Pancreas (tissue), 10 donors: ENCODE data around the gene MYO1F. TPM values are rescaled to one million over a fixed set of nuclear protein-coding genes. Genes with fewer than 3 reads are reported as not detected.

Experiments
- ATAC-seq, 4 donors: fragments of 200-7000 bp; cut with Tn5 transposase; one replicate each; pipeline versions ENCODE4 v1.8.0 to v1.9.1; 2020; ENCODE audit warnings: mild to moderate bottlenecking in 4 of 4, moderate library complexity in 4 of 4
- DNase-seq, 6 donors: peaks; one replicate each; pipeline ENCODE4 v3.0.0-alpha.2; 2020
- FAIRE-seq: peaks from 2 replicates; lab custom pipeline; 2012; peaks lifted over from hg19 to GRCh38; lab: Jason Lieb, UNC
- H3K27ac ChIP-seq, 4 donors: fragments of 200-600 bp; sonication (generic); 1 replicate in 3 of 4; 2 replicates in 1 of 4; pipeline versions ENCODE4 v1.5.0 to v1.8.0; 2020
- H3K27me3 ChIP-seq, 4 donors: fragments of 200-600 bp; one replicate each; pipeline ENCODE4 v1.8.0; 2021
- H3K36me3 ChIP-seq, 3 donors: fragments of 200-600 bp; sonication (generic) in 1 of 3; one replicate each; pipeline versions ENCODE4 v1.5.0 to v1.8.0; 2020 to 2021
- H3K4me1 ChIP-seq, 3 donors: fragments of 200-600 bp; one replicate each; pipeline ENCODE4 v1.8.0; 2021
- H3K4me3 ChIP-seq, 4 donors: fragments of 200-600 bp; sonication (generic) in 2 of 4; one replicate each; pipeline versions ENCODE4 v1.5.0 to v1.8.0; 2020 to 2021
- H3K9me3 ChIP-seq, 4 donors: fragments of 200-600 bp; one replicate each; pipeline ENCODE4 v1.8.0; 2021
- CTCF ChIP-seq, 4 donors: fragments of 200-600 bp; sonication (generic) in 3 of 4; IDR thresholded peaks; one replicate each; pipeline versions ENCODE4 v1.5.0 to v1.8.0; 2021; ENCODE audit warnings: antibody characterized with exemption in 4 of 4
- WGBS, 2 donors: extraction: QIAGEN DNeasy Blood & Tissue Kit; methylation state at CpG; one replicate each; pipeline ENCODE4 v1.1.7; 2013; 5-methylcytosine and 5-hydroxymethylcytosine counted together
- intact Hi-C, 3 donors: fragments of 100-400 bp; cut with DNase I; formaldehyde crosslinking; loops; one replicate each; pipeline versions ENCODE4 v1.11.1 to v1.14.2; 2022
- polyA plus RNA-seq, 2 donors: library from polyadenylated mRNA; stranded (reverse); fragments of 200-250 nt; gene quantifications; one replicate each; pipeline ENCODE4 v1.2.3, GENCODE V29; 2013
- total RNA-seq, 6 donors: library from RNA; stranded (reverse); fragmentation: NEBNext Ultra II Directional in 4 of 6; extraction: Animal tissue kit (Norgen Biotek cat#: 25700) in 4 of 6; gene quantifications; one replicate each; pipeline versions ENCODE4 v1.2.1 to v1.2.4, GENCODE V29; 2021 to 2023
- donor health status: healthy with polysubstance abuse.
- donor health status: DM: no; HTN: no; CAD: no; lungs with moderate emphysema.
- donor health status: DM: no; HTN: no; CAD: no.
- donor health status: control.
- donor health status: control.
- donor health status: Bipolar disorder and iron deficiency.
- donor health status: DM: yes; HTN: yes; CAD: no.
- donor health status: DM: no; HTN: no; CAD: no.
- donor health status: DM: no; HTN: no; CAD: no.
- donor health status: DM: yes; HTN: yes; CAD: no.

MYO1F gene
- total and polyA plus RNA-seq, 8 donors: 1.2 to 21.3 (median 4.8) TPM

- peaks cover 0 to 9% (median 0%) of the 10 kb centered on the region in 3 donors for H3K4me1 ChIP-seq
- no peaks in the 10 kb centered on the region for H3K36me3 ChIP-seq
- no peak overlapping the region for H3K27ac ChIP-seq
- H3K4me3 ChIP-seq: no peak overlapping the region
- ATAC-seq: no peak
- no peak for TF ChIP-seq CTCF (IDR thresholded peaks at IDR 0.05)
- H3K9me3 ChIP-seq: no peaks in the 10 kb centered on the region
- DNase-seq: no peak
- intact Hi-C loops: no loop called here
- 78 to 96% methylated on average over 2 of the region's 2 CpGs for WGBS, 2 donors
- no peaks in the 10 kb centered on the region for H3K27me3 ChIP-seq
- no peak for FAIRE-seq
These were observed 16.7 kb upstream of the MYO1F start for GRCh38 chr19:8593931-8594330.

- WGBS, 2 donors: 3 to 4% methylated on average over 45 to 55 of the region's 55 CpGs
- FAIRE-seq (no peak), ATAC-seq (peak; percentile 72 to 90 (median 86)), DNase-seq (peak; percentile 66 to 92 (median 86))
- intact Hi-C loops: no loop called here
- no peak for TF ChIP-seq CTCF (IDR thresholded peaks at IDR 0.05)
- Histone ChIP-seq H3K27ac (peak overlapping the region in 3 of 4 donors; percentile 16 to 18 (median 17)), H3K4me1 (peaks cover 0 to 9% (median 0%) of the 10 kb centered on the region in 3 donors), H3K36me3 (no peaks in the 10 kb centered on the region), H3K9me3 (no peaks in the 10 kb centered on the region), H3K27me3 (no peaks in the 10 kb centered on the region), H3K4me3 (peak overlapping the region in 2 of 4 donors; percentile 1 to 24)
These were observed 15.2 kb upstream of the MYO1F start for GRCh38 chr19:8592231-8593009.

DNA sequence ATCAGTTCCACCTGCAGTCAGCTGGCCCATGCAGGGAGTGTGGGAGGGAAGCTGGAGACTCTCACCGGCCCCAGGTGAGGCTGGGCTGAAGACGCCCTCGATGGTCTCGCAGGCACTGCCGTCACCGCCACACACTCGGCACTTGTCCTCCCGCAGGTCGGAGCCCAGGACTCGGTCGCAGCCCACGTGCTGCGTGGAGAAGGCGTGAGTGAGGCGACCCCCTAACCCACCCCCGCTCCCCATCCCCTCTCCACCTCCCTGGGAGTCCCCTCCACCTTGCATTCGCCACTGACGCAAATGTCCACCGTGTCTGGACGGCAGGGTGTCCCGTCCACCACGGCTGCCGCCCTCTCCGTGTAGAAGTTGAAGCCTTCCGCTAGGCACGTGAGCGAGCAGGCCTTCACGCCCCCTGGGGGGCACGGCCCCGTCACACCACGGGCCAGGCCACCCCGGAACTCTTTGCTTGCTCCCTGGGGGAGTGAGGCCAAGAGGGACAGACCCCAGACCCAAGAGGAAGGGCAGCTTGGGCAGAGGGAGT, 12.0 kb upstream of the MYO1F start:
- 65 to 78% methylated on average over 32 of the region's 32 CpGs for WGBS, 2 donors
- no peak for FAIRE-seq
- intact Hi-C loops: loop anchor here in 1 of 3 donors (10.0 kb wide), 1 partner anchor 234 kb away; no protein-coding TSS in a partner anchor

DNA sequence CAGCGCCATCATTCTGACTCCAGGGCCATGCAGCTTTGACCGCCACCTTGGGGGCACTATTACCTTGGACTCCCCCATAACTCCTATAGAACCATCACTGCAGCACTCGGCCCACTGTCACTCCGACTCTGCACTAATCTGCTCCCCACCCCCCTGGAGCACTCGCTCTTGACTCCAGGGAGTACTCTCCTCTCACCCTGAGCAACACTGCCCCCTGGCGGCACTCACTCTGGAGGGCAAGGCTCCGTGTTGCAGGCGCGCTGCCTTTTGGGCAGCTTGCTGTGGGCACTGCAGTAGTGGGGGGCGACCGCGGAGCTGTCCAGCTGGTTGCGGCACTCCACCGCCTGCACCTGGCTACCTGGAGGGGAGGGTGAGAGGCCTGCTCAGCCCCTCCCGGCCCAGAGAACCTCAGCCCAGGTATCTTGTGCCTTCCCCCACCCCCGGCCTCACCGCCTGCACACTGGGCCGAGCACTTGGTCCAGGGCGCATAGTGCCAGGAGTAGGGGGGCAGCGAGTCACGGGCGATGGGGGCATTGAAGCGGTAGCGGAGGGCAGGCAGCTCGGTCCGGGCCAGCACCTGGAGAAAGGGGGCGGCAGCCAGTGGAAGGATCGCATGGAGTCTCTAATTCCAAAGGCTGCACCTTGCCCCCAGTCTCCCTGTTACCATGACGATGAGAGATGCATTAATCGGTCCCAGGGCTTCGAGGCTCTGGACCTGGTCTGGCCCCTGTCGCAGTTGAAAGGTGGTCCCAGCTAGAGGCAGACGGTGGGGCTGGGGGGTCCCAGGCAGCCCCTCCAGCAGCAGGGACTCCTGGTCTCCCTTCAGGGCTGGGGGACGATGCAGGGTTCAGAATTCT, 8.9 kb upstream of the MYO1F start:
- DNase-seq (peak in 4 of 6 donors; percentile 52 to 87 (median 77)), FAIRE-seq (no peak), ATAC-seq (peak in 3 of 4 donors; percentile 48 to 72 (median 69))
- WGBS, 2 donors: 53% methylated on average over 34 of the region's 34 CpGs
- intact Hi-C loops: loop anchor here in 1 of 3 donors (10.0 kb wide), 1 partner anchor 231 kb away; no protein-coding TSS in a partner anchor
- no peaks in the 10 kb centered on the region for H3K36me3 ChIP-seq
- no peak overlapping the region for H3K27ac ChIP-seq
- no peaks in the 10 kb centered on the region for H3K27me3 ChIP-seq
- no peaks in the 10 kb centered on the region for H3K9me3 ChIP-seq
- H3K4me1 ChIP-seq: no peaks in the 10 kb centered on the region
- H3K4me3 ChIP-seq: no peak overlapping the region
- peak in 3 of 4 donors; percentile 15 to 44 (median 26) for TF ChIP-seq CTCF (IDR thresholded peaks at IDR 0.05)

More for the DNA sequence above, 12.0 kb upstream of the MYO1F start:
- Histone ChIP-seq H3K4me1 (peaks cover 0 to 9% (median 0%) of the 10 kb centered on the region in 3 donors), H3K36me3 (no peaks in the 10 kb centered on the region), H3K4me3 (no peak overlapping the region), H3K9me3 (no peaks in the 10 kb centered on the region), H3K27me3 (no peaks in the 10 kb centered on the region), H3K27ac (no peak overlapping the region)
- no peak for DNase-seq
- no peak for TF ChIP-seq CTCF (IDR thresholded peaks at IDR 0.05)
- ATAC-seq: no peak
